ENCODE results near the gene NUDT14.

Gene NUDT14

GRCh38 chr14:105221598-105222178, 40.6 kb upstream of the NUDT14 start:
- TF ChIP-seq CTCF (IDR thresholded peaks at IDR 0.05; ENCODE audit: poor library complexity, severe bottlenecking): no peak
- Histone ChIP-seq H3K36me3 (ENCODE audit: low read depth) (peaks cover 59% of the 10 kb centered on the region), H3K4me1 (ENCODE audit: insufficient read depth, poor library complexity, severe bottlenecking) (no peaks in the 10 kb centered on the region), H3K4me3 (ENCODE audit: severe bottlenecking) (no peak overlapping the region), H3K27me3 (ENCODE audit: insufficient read depth, poor library complexity, severe bottlenecking) (no peaks in the 10 kb centered on the region), H3K27ac (ENCODE audit: poor library complexity, severe bottlenecking) (no peak overlapping the region), H3K9me3 (ENCODE audit: severe bottlenecking) (no peaks in the 10 kb centered on the region)
- ATAC-seq (ENCODE audit: low read depth): no peak
- DNase-seq (ENCODE audit: low spot score): no peak

GRCh38 chr14:105220699-105221597, 39.8 kb upstream of the NUDT14 start:
- TF ChIP-seq CTCF (IDR thresholded peaks at IDR 0.05; ENCODE audit: poor library complexity, severe bottlenecking): no peak

GRCh38 chr14:105219753-105220152, 38.6 kb upstream of the NUDT14 start:
- ATAC-seq (ENCODE audit: low read depth) (no peak), DNase-seq (ENCODE audit: low spot score) (no peak)
- Histone ChIP-seq H3K4me3 (ENCODE audit: severe bottlenecking) (no peak overlapping the region), H3K27ac (ENCODE audit: poor library complexity, severe bottlenecking) (no peak overlapping the region), H3K4me1 (ENCODE audit: insufficient read depth, poor library complexity, severe bottlenecking) (no peaks in the 10 kb centered on the region), H3K9me3 (ENCODE audit: severe bottlenecking) (no peaks in the 10 kb centered on the region), H3K36me3 (ENCODE audit: low read depth) (peaks cover 54% of the 10 kb centered on the region), H3K27me3 (ENCODE audit: insufficient read depth, poor library complexity, severe bottlenecking) (no peaks in the 10 kb centered on the region)
- no peak for TF ChIP-seq CTCF (IDR thresholded peaks at IDR 0.05; ENCODE audit: poor library complexity, severe bottlenecking)

More at GRCh38 chr14:105220699-105221597, 39.8 kb upstream of the NUDT14 start:
- H3K4me1 ChIP-seq (ENCODE audit: insufficient read depth, poor library complexity, severe bottlenecking): no peaks in the 10 kb centered on the region
- DNase-seq (ENCODE audit: low spot score) (no peak), ATAC-seq (ENCODE audit: low read depth) (no peak)
- H3K36me3 ChIP-seq (ENCODE audit: low read depth): peaks cover 58% of the 10 kb centered on the region
- H3K27me3 ChIP-seq (ENCODE audit: insufficient read depth, poor library complexity, severe bottlenecking): no peaks in the 10 kb centered on the region
- no peak overlapping the region for H3K4me3 ChIP-seq (ENCODE audit: severe bottlenecking)
- H3K9me3 ChIP-seq (ENCODE audit: severe bottlenecking): no peaks in the 10 kb centered on the region
- H3K27ac ChIP-seq (ENCODE audit: poor library complexity, severe bottlenecking): no peak overlapping the region

GRCh38 chr14:105219043-105219612, 38.0 kb upstream of the NUDT14 start:
- no peak for DNase-seq (ENCODE audit: low spot score)
- H3K4me1 ChIP-seq (ENCODE audit: insufficient read depth, poor library complexity, severe bottlenecking): no peaks in the 10 kb centered on the region
- H3K27me3 ChIP-seq (ENCODE audit: insufficient read depth, poor library complexity, severe bottlenecking): no peaks in the 10 kb centered on the region
- peaks cover 48% of the 10 kb centered on the region for H3K36me3 ChIP-seq (ENCODE audit: low read depth)
- no peak for ATAC-seq (ENCODE audit: low read depth)
- no peak overlapping the region for H3K27ac ChIP-seq (ENCODE audit: poor library complexity, severe bottlenecking)
- no peak for TF ChIP-seq CTCF (IDR thresholded peaks at IDR 0.05; ENCODE audit: poor library complexity, severe bottlenecking)
- H3K9me3 ChIP-seq (ENCODE audit: severe bottlenecking): no peaks in the 10 kb centered on the region
- H3K4me3 ChIP-seq (ENCODE audit: severe bottlenecking): no peak overlapping the region

All from RWPE2 (cell line).